ENCODE data around the gene OR10H5.
"Not testable (repeated sequence)": the region's sequence is repeated elsewhere in the genome, so short reads cannot be mapped to it uniquely, and the experiment has no call there.

Gene OR10H5

DNA sequence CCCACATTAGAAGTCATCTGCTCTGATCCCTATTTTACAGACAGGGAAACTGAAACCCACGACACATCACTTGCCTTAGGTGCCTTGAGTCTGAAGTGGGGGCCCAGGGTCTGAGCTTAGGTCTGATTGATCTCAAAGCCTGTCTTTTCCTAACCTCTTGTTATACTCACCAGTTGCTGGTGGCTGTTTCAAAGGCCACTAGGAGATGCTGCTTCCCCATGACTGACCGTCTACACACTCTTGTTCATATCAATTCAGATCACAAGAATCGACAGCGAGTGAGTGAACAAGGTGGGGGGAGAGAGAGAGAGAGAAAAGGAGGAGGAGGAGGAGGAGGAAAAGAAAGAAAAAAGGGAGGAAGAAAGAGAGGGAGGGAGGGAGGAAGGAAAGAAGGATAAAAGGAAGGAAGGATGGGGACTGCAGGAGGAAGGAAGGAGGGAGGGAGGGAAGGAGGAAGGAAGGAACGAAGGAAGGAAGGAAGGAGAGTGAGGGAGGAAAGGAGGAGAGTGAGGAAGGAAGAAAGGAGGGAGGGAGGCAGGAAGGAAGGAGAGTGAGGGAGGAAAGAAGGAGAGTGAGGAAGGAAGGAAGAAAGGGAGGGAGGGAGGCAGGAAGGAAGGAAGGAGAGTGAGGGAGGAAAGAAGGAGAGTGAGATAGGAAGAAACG is 24.7 kb downstream of the OR10H5 start:
- DNase-seq: no peak

DNA sequence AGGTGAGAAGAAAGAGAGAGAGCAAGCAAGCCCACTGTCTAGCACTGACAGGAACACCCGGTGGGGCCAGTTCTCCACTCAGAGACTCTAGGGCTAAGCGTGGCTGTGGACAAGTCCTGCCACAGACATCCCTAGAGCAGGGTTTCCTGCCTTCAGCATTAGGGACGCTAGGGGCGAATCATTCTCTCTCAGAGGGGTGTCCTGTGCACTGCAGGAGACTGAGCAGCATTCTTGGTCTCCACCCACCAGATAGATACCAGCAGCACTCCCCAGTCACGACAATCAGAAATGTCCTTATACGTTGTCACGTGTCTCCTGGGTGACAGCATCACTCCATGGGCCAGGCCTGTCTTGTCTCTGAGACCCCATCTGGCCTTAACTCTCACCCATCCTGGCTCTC is 26.5 kb downstream of the OR10H5 start:
- DNase-seq: no peak

GRCh38 chr19:15815306-15815705 is 27.8 kb downstream of the OR10H5 start, which contains the start of gene OR10H1:
OR10H1 (minus strand) TSS chr19:15815664; CDS start chr19:15808037, 7,627 bp downstream.
- peak; percentile 9 for DNase-seq

DNA sequence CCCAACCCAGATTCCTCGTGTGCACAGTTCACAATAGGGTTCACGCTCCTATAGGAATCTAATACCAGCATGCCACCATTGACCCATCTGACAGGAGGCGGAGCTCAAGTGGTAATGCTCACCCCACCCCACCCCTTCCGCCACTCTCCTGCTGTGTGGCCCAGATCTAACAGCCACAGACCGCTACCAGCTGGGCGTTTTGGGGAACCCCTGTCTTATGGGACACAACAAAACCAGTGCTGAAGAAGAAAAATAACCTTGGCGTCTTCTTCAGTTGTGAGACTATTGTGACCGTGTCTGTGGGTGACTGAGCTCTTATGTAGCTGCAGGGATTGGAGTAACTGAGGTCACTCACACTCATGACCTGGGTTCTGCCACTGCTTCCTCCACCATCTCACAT is 33.2 kb downstream of the OR10H5 start:
- no peak for DNase-seq

DNA sequence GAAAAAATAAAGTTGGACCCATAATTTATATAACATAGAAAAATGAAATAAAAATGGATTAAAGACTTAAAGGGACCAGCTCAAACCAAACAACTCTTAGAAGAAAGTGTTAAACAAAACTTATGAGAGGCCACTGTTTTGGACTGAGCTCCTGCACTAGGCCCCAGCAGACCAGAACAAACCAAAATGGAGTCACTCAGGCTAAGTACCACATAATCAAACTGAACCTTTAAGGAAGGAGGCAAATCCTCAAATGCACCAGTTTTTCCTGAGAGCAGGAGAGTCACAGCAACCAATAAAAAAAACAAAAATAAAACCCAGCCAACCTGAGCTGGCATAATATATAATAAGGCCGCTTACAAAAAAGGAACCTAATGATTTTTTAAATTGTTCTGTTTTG is 38.3 kb downstream of the OR10H5 start:
- no peak for DNase-seq

- no peak for DNase-seq
Measured at GRCh38 chr19:15828121-15828610, 40.7 kb downstream of the OR10H5 start.

DNA sequence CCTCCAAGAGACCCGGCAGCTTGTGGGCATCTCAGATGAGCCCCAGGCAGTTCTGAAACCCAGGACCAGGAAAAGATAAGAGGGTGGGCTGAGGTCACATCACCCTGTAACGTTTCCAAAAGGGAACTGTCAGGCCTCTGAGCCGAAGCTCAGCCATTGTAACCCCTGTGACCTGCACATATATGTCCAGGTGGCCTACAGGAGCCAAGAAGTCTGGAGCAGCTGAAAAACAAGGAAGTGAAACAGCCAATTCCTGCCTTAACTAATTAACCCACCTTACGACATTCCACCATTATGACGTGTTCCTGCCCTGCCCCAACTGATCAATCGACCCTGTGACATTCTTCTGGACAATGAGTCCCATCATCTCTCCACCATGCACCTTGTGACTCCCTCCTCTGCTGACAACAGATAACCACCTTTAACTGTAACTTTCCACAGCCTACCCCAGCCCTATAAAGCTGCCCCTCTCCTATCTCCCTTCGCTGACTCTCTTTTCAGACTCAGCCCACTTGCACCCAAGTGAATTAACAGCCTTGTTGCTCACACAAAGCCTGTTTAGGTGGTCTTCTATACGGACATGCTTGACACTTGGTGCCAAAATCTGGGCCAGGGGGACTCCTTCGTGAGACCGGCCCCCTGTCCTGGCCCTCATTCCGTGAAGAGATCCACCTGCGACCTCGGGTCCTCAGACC is 41.3 kb downstream of the OR10H5 start:
- DNase-seq: not testable (repeated sequence)

GRCh38 chr19:15829306-15829698 is 41.8 kb downstream of the OR10H5 start:
- DNase-seq: no peak

DNA sequence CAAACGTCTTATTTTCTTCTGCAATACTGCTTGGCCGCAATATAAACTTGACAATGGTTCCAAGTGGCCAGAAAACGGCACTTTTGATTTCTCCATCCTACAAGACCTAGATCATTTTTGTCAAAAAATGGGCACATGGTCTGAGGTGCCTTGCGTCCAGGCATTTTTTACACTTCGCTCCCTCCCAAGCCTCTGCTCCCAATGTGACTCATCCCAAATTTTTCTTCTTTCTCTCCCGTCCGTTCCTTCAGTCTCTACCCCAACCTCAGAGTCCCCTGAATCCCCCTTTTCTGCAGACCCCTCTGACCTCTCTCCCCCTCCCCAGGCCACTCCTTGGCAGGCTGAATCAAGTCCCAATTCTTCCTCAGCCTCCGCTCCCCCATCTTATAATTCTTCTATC is 42.3 kb downstream of the OR10H5 start:
- DNase-seq: no peak

DNA sequence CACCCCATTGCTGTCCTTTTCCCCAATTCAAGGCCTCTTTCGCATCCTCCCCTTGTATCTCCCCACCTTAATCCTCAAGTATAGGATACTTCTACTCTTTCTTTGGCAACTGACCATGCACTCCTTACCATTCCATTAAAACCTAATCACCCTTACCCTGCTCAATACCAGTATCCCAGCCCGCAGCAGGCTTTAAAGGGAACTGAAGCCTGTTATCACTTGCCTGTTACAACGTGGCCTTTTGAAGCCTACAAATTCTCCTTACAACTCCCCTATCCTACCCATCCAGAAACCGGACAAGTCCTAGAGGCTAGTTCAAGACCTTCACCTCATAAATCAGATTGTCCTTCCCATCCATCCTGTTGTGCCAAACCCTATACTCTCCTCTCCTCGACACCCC is 44.2 kb downstream of the OR10H5 start:
- DNase-seq: no peak

DNA sequence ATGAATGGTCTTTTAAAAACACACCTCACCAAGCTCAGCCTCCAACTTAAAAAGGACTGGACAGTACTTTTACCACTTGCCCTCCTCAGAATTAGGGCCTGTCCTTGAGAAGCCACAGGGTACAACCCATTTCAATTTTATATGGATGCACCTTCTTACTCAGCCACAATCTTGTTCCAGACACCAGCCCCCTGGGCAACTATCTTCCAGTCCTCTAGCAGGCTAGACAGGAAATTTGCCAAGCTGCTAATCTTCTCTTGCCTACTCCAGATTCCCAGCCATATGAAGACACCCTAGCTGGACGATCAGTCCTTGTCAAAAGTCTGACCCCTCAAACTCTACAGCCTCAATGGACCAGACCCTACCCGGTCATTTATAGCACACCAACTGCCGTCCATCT is 46.8 kb downstream of the OR10H5 start:
- not testable (repeated sequence) for DNase-seq

GRCh38 chr19:15835565-15836329 is 48.3 kb downstream of the OR10H5 start:
- not testable (repeated sequence) for DNase-seq

DNA sequence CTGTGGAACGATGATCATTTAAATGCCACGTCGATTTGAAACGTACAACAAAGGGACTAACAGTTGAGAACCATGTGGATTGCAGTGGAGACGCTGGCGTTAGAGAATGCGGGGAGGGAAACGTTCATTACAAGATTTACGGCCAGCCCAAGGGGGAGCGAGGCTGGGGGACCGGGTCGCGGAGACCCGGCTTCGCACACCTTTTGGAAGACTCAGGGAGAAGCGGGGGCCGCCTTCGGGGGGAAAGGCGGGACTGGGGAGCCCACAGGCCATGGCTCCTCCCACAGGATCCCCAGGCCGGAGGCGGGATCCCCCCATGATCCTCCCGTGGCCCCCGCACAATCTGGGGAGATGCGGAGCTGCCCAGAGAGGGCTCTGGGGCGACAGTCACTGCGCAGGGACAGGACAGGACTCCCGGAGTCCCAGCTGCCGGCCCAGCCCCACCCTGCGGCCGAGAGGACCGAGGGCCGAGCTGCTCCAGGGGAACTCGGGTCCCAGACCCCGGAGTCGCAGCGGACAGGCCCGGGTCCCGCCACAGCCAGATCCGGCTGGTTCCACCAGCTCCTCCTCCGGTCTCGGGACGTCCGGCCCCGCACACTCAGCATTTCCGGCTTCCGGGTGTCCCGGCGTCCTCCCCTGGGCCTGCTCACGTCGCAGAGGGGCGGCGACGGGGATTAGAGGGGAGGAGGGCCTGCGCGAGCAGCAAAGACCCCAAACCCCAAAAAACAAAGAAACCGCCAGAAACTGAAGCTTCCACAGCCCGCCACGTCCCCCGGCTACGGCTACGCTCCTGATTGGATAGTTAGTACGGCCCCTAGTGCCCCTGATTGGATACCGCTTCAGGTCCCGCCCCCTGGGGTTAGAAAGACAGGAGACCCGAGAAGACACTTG is 49.1 kb downstream of the OR10H5 start:
- DNase-seq: peak; percentile 11

GRCh38 chr19:15837221-15837731 is 49.8 kb downstream of the OR10H5 start:
- no peak for DNase-seq

- DNase-seq: no peak
Measured at GRCh38 chr19:15838351-15838750, 50.9 kb downstream of the OR10H5 start.

DNA sequence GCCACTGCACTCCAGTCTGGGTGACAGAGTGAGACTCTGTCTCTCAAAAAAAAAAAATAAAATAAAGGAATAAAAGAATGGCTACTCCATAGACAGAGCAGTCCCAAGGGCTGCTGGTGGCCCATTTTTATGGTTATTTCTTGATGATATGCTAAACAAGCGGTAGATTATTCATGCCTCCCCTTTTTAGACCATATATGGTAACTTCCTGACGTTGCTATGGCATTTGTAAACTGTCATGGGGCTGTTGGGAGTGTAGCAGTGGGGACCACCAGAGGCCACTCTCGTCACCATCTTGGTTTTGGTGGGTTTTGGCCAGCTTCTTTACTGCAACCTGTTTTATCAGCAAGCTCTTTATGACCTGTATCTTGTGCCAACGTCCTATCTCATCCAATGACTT is 52.4 kb downstream of the OR10H5 start:
- not testable (repeated sequence) for DNase-seq

GRCh38 chr19:15840833-15841232 is 53.4 kb downstream of the OR10H5 start:
- no peak for DNase-seq

GRCh38 chr19:15841875-15842569 is 54.6 kb downstream of the OR10H5 start:
- no peak for DNase-seq

DNA sequence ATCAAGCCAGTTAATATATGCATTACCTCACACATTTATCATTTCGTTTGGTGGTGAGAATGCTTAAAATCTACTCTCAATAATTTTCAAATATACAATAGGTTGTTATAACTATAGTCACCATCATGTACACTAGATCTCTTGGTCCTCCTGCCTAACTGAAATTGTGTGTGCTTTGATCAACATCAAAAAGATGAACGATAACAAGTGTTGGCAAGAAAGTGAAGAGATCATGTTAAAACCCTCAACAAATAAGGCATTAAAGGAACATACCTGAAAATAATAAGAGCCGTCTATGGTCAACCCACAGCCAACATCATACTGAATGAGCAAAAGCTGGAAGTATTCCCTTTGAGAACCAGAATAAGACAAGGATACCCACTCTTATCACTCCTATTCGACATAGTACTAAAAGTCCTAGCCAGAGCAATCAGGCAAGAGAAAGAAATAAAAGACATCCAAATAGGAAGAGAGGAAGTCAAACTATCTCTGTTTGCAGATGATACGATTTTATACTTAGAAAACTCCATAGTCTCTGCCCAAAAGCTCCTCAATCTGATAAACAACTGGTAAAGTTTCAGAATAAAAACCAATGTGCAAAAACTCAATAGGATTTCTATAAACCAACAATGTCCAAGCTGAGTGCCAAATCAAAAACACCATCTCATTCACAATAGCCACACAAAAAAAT is 55.9 kb downstream of the OR10H5 start:
- no peak for DNase-seq

DNA sequence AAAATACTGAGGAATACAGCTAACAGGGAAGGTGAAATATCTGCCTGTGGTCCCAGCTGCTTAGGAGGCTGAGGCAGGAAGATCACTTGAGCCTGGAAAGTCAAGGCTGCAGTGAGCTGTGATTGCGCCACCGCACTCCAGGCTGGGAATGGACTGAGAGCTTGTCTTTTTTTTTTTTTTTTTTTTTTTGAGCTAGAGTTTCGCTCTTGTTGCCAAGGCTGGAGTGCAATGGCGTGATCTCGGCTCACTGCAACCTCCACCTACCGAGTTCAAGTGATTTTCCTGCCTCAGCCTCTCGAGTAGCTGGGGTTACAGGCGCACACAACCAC is 56.4 kb downstream of the OR10H5 start:
- DNase-seq: not testable (repeated sequence)

DNA sequence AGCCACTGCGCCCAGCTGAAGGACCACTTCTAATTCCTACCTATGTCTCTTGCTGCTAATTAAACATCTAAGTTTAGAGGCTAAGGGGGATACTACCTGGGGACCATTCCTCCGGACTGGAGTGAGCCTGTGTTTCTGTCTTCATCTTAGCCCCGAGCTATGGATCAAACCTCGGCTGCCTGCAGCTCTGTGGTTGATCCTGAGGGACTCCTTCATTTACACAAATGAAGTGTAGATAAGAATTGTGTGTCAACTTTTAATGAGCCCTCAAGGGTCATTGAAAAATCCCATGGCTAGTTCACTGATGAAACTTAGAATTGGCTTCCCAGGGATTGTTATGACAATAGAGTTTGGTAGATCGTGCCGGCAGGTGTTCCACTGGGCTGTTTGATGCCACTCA is 59.5 kb downstream of the OR10H5 start:
- DNase-seq: no peak
